ENCODE results near the gene MBTPS1.

DNA sequence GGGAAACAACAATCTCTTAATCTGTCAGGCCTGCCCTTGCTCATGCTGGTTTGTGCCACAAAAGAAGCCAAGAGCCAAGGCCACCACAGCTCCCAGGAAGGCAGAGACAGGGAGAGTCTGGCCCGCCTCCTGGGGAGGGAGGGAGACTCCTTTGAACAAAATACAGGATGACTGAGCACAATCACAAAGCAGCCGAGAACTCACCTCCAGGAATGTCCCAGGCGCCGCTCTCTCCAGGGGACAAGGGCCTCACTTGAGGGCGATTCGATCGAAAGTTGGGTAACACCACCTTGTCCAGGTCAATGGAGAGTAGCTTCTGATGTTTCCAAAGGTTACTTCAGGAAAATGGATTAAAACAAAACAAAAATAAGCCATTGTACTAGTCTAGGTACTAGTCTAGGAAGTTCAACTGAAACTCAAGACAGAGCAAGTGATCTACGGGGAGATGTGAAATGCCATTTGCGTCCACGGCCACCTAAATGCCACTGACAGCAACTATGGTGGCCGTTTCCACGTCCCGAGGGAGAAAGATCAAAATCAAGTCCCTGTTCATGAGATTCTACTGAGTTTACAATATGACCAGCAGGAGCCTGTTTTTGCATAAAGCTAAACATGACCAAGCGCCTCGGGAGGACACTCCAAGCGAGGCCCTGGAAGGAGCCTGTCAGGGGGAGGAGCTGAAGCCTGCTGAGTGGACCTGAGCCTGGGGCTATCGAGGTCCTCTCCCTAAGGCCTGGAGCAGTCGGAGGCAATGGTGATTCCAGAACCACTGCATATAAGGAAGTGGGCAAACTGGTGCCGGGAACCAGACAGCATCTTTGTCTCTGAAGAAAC, 60.7 kb downstream of the MBTPS1 start:
- TF ChIP-seq, protein P1, sequence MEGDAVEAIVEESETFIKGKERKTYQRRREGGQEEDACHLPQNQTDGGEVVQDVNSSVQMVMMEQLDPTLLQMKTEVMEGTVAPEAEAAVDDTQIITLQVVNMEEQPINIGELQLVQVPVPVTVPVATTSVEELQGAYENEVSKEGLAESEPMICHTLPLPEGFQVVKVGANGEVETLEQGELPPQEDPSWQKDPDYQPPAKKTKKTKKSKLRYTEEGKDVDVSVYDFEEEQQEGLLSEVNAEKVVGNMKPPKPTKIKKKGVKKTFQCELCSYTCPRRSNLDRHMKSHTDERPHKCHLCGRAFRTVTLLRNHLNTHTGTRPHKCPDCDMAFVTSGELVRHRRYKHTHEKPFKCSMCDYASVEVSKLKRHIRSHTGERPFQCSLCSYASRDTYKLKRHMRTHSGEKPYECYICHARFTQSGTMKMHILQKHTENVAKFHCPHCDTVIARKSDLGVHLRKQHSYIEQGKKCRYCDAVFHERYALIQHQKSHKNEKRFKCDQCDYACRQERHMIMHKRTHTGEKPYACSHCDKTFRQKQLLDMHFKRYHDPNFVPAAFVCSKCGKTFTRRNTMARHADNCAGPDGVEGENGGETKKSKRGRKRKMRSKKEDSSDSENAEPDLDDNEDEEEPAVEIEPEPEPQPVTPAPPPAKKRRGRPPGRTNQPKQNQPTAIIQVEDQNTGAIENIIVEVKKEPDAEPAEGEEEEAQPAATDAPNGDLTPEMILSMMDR (IDR thresholded peaks at IDR 0.05): no peak
- no peak for TF ChIP-seq POLR2A (IDR thresholded peaks at IDR 0.05)
